CD14-positive monocyte (primary cell): ENCODE measurements around the gene CKM. TPM values are rescaled to one million over a fixed set of nuclear protein-coding genes. Genes with fewer than 3 reads are reported as not detected.

Experiments
- DNase-seq, 3 donors: peaks; one replicate each; pipeline ENCODE4 v3.0.0-alpha.2; 2011 to 2022
- H2AFZ ChIP-seq: 2 replicates; pipeline ENCODE4 v1.6.0; 2012; ENCODE audit warnings: mild to moderate bottlenecking, low read depth, low read length, inconsistent platforms; ENCODE audit not compliant: insufficient read depth, poor library complexity, severe bottlenecking
- H3K27ac ChIP-seq, 2 donors: 1 replicate in 1 of 2; 2 replicates in 1 of 2; pipeline ENCODE4 v1.5.1; 2012 to 2013; ENCODE audit warnings: low read length in 2 of 2, control low read depth in 1 of 2, inconsistent platforms in 1 of 2, low read depth in 1 of 2, mild to moderate bottlenecking in 1 of 2
- H3K27me3 ChIP-seq, 2 donors: one replicate each; pipeline versions ENCODE4 v1.6.0 to v1.6.1; 2011 to 2013; ENCODE audit warnings: low read length in 2 of 2; ENCODE audit not compliant: control insufficient read depth in 2 of 2, insufficient read depth in 2 of 2
- H3K36me3 ChIP-seq, 2 donors: replicated peaks in 1 of 2; 1 replicate in 1 of 2; 2 replicates in 1 of 2; pipeline versions ENCODE4 v1.5.1 to v1.6.1; 2012 to 2013; ENCODE audit warnings: low read length in 2 of 2, control low read depth in 1 of 2, inconsistent platforms in 1 of 2, mild to moderate bottlenecking in 1 of 2; ENCODE audit not compliant: insufficient read depth in 2 of 2, control insufficient read depth in 1 of 2
- H3K4me1 ChIP-seq, 2 donors: 1 replicate in 1 of 2; 2 replicates in 1 of 2; pipeline versions ENCODE4 v1.5.1 to v1.6.1; 2012 to 2013; ENCODE audit warnings: low read length in 2 of 2, control low read depth in 1 of 2, inconsistent platforms in 1 of 2, mild to moderate bottlenecking in 1 of 2, moderate library complexity in 1 of 2; ENCODE audit not compliant: insufficient read depth in 2 of 2, control insufficient read depth in 1 of 2
- H3K4me2 ChIP-seq: replicated peaks from 2 replicates; pipeline ENCODE3; 2012; ENCODE audit warnings: low read length, moderate library complexity, mild to moderate bottlenecking; ENCODE audit not compliant: poor library complexity, severe bottlenecking; ENCODE audit errors: extremely low read depth
- H3K4me3 ChIP-seq, 3 experiments: fragments of 200-600 bp in 1 of 3; sonication (generic) in 1 of 3; replicated peaks in 1 of 3; 1 replicate in 2 of 3; 2 replicates in 1 of 3; pipeline ENCODE4 v1.5.1; 2011 to 2013; ENCODE audit warnings: low read length in 3 of 3, mild to moderate bottlenecking in 3 of 3, control low read depth in 2 of 3, low read depth in 2 of 3, inconsistent platforms in 1 of 3, moderate library complexity in 1 of 3
- H3K79me2 ChIP-seq: 2 replicates; pipeline ENCODE4 v1.6.0; 2012; ENCODE audit warnings: mild to moderate bottlenecking, control low read depth, inconsistent platforms, low read length, moderate library complexity; ENCODE audit not compliant: insufficient read depth
- H3K9ac ChIP-seq: 2 replicates; pipeline ENCODE4 v1.6.0; 2017; ENCODE audit warnings: low read length, mild to moderate bottlenecking; ENCODE audit not compliant: insufficient read depth, poor library complexity, severe bottlenecking
- H3K9me3 ChIP-seq, 2 donors: replicated peaks in 1 of 2; 1 replicate in 1 of 2; 2 replicates in 1 of 2; pipeline versions ENCODE4 v1.5.1 to v1.6.1; 2012 to 2013; ENCODE audit warnings: low read length in 2 of 2, control low read depth in 1 of 2; ENCODE audit not compliant: control insufficient read depth in 1 of 2, insufficient read depth in 1 of 2
- H4K20me1 ChIP-seq: 2 replicates; pipeline ENCODE4 v1.6.0; 2012; ENCODE audit warnings: mild to moderate bottlenecking, low read length, control low read depth, moderate library complexity; ENCODE audit not compliant: insufficient read depth
- H3K27ac Mint-ChIP-seq, 7 donors: one replicate each; pipeline ENCODE4 v1.8.0; 2020; ENCODE audit warnings: mild to moderate bottlenecking in 7 of 7, mixed read lengths in 7 of 7, moderate library complexity in 6 of 7, inconsistent platforms in 2 of 7
- H3K27me3 Mint-ChIP-seq, 3 donors: one replicate each; pipeline ENCODE4 v1.8.0; 2021 to 2022; ENCODE audit warnings: low read depth in 3 of 3, mild to moderate bottlenecking in 3 of 3, mixed read lengths in 3 of 3, moderate library complexity in 3 of 3, inconsistent platforms in 1 of 3
- H3K36me3 Mint-ChIP-seq, 2 donors: one replicate each; pipeline ENCODE4 v1.8.0; 2020; ENCODE audit warnings: mixed read lengths in 2 of 2, inconsistent platforms in 1 of 2, mild to moderate bottlenecking in 1 of 2
- H3K4me1 Mint-ChIP-seq: one replicate; pipeline ENCODE4 v1.8.0; 2020; ENCODE audit warnings: mild to moderate bottlenecking, mixed read lengths
- H3K4me3 Mint-ChIP-seq, 2 donors: one replicate each; pipeline ENCODE4 v1.8.0; 2020; ENCODE audit warnings: mild to moderate bottlenecking in 2 of 2, mixed read lengths in 2 of 2, moderate library complexity in 1 of 2
- H3K9me3 Mint-ChIP-seq, 7 donors: one replicate each; pipeline ENCODE4 v1.8.0; 2020 to 2022; ENCODE audit warnings: mixed read lengths in 7 of 7, mild to moderate bottlenecking in 6 of 7, moderate library complexity in 6 of 7, inconsistent platforms in 2 of 7
- CTCF ChIP-seq: fragments of 200-600 bp; IDR thresholded peaks from one replicate; pipeline ENCODE4 v1.8.0; 2022; ENCODE audit warnings: antibody characterized with exemption, mild to moderate bottlenecking
- WGBS: methylation state at CpG from one replicate; pipeline ENCODE4 v1.1.5; 2013; ENCODE audit warnings: missing lambda C conversion rate; ENCODE audit not compliant: insufficient coverage; 5-methylcytosine and 5-hydroxymethylcytosine counted together
- intact Hi-C, 2 donors: fragments of 100-400 bp; cut with micrococcal nuclease; formaldehyde crosslinking; loops; one replicate each; pipeline versions ENCODE4 v1.15.0 to v1.15.1; 2023
- polyA plus RNA-seq, 3 donors: library from polyadenylated mRNA; depleted of rRNA in 1 of 3; unstranded in 2 of 3; stranded (reverse) in 1 of 3; fragments of 300-500 nt in 2 of 3; fragments of >200 nt in 1 of 3; fragmentation: Illumina TruSeq in 2 of 3; gene quantifications; 1 replicate in 2 of 3; 2 replicates in 1 of 3; pipeline ENCODE4 v1.2.3, GENCODE V29; 2012 to 2021

CKM gene
- polyA plus RNA-seq, 3 donors = 0.17 to 0.50 (median 0.24) TPM

DNA sequence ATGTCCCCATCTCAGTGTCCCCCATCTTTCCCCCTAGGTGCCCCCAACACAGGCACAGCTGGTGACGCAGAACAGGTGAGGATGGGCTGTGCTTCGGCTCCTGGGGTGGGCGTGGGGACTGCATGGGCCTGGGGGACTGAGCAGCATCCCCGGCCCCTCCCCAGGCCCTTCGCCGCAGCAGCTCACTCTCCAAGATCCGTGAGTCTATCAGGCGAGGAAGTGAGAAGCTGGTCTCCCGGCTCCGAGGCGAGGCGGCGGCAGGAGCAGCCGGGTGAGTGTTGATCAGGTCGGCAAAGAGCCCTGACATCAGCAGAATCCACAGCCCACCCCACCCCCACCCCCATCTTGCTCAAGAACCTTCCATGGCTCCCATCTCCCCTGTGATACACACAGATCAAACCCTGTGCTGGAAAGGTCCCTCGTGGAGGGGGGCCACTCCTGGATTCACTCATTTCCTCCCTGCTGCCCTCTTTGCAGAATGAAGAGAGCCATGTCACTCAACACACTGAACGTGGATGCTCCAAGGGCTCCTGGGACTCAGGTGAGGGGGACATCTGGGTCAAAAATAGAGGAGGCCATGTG, 27.9 kb upstream of the CKM start:
- H2AFZ ChIP-seq = no peak overlapping the region
- no peaks in the 10 kb centered on the region for H3K79me2 ChIP-seq
- H3K27me3 ChIP-seq = peaks cover 0 to 9% of the 10 kb centered on the region in 2 donors
- no peaks in the 10 kb centered on the region for H4K20me1 ChIP-seq
- intact Hi-C loops = no loop called here
- no peak overlapping the region for H3K27ac Mint-ChIP-seq
- TF ChIP-seq CTCF = no peak
- peaks cover 27 to 46% of the 10 kb centered on the region in 2 donors for H3K36me3 ChIP-seq
- no peak overlapping the region for H3K4me2 ChIP-seq
- H3K4me1 Mint-ChIP-seq = no peaks in the 10 kb centered on the region
- no peak for DNase-seq
- H3K27me3 Mint-ChIP-seq = peaks cover 6 to 22% (median 20%) of the 10 kb centered on the region in 3 donors
- H3K9me3 Mint-ChIP-seq = peaks cover 0 to 2% (median 0%) of the 10 kb centered on the region in 7 donors
- no peaks in the 10 kb centered on the region for H3K4me1 ChIP-seq
- no peak overlapping the region for H3K4me3 Mint-ChIP-seq
- WGBS = 94% methylated on average over 15 of the region's 17 CpGs
- H3K9me3 ChIP-seq = no peaks in the 10 kb centered on the region
- no peak overlapping the region for H3K9ac ChIP-seq
- H3K36me3 Mint-ChIP-seq = peaks cover 37 to 48% of the 10 kb centered on the region in 2 donors
- H3K4me3 ChIP-seq = no peak overlapping the region
- no peak overlapping the region for H3K27ac ChIP-seq

DNA sequence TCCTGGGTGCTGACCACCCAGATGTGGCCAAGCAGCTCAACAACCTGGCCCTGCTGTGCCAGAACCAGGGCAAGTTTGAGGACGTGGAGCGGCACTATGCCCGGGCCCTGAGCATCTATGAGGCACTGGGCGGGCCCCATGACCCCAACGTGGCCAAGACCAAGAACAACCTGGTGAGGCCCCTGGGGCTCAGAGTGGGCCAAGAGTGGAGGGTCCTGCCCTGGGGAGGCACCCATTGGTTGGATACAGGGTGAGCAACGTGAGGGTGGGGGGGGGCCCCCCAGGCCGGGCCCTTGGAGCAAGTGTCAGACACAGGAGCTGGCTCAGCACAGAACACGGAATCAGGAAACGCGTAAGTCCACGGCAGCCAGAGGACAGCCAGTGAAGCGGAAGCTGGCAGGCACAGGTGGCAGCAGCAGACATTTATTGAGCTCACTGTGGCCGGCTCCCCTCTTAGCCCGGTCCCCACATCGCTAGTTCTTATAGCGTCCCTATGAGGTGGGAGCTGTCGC, 26.8 kb upstream of the CKM start:
- Histone ChIP-seq H3K27ac (no peak overlapping the region), H3K4me1 (no peaks in the 10 kb centered on the region), H3K79me2 (no peaks in the 10 kb centered on the region), H3K27me3 (peaks cover 0 to 14% of the 10 kb centered on the region in 2 donors), H2AFZ (no peak overlapping the region), H3K9ac (no peak overlapping the region), H3K36me3 (peaks cover 24 to 37% of the 10 kb centered on the region in 2 donors), H3K4me2 (no peak overlapping the region), H3K4me3 (no peak overlapping the region), H4K20me1 (no peaks in the 10 kb centered on the region), H3K9me3 (no peaks in the 10 kb centered on the region)
- 91% methylated on average over 15 of the region's 17 CpGs for WGBS
- intact Hi-C loops = loop anchor here in 1 of 2 donors (10.0 kb wide), 1 partner anchor 205 kb away; no protein-coding TSS in a partner anchor
- H3K36me3 Mint-ChIP-seq = peaks cover 33 to 41% of the 10 kb centered on the region in 2 donors
- peak overlapping the region in 1 of 7 donors; percentile 17 for H3K27ac Mint-ChIP-seq
- no peak overlapping the region for H3K4me3 Mint-ChIP-seq
- H3K9me3 Mint-ChIP-seq = peaks cover 0 to 1% (median 0%) of the 10 kb centered on the region in 7 donors
- DNase-seq = no peak
- TF ChIP-seq CTCF = no peak
- peaks cover 10 to 26% (median 21%) of the 10 kb centered on the region in 3 donors for H3K27me3 Mint-ChIP-seq
- H3K4me1 Mint-ChIP-seq = no peaks in the 10 kb centered on the region
